ENCODE results near the gene VMAC.

Gene VMAC

GRCh38 chr19:5907241-5907640, 2.6 kb downstream of the VMAC start:
- DNase-seq: no peak

DNA sequence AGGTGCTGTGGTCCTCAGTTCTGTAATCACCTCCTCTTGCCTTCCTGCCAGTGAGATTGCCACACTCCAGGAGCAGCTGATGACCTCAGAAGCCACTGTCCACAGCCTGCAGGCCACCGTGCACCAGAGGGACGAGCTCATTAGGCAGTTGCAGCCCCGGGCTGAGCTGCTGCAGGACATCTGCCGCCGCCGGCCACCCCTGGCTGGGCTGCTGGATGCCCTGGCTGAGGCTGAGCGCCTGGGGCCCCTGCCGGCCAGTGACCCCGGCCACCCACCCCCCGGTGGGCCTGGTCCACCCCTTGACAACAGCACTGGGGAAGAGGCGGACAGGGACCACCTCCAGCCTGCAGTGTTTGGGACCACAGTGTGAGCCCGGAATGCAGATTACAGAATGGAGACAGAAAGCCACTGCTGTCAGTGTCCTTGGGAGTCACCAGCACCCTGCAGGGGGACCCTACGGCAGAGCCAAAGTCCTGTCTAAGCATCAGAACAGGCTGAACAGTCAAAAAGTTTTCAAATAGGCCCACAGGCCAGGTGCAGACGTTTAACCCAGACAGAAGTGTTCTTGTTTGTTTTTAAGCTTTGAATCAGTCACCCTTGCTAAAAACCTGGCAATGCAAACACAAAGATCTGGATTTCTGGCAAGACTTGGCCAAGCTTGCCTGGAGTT, 4.2 kb downstream of the VMAC start:
- no peak for DNase-seq

- DNase-seq: no peak
Measured at GRCh38 chr19:5910638-5910907, 5.9 kb downstream of the VMAC start.

DNA sequence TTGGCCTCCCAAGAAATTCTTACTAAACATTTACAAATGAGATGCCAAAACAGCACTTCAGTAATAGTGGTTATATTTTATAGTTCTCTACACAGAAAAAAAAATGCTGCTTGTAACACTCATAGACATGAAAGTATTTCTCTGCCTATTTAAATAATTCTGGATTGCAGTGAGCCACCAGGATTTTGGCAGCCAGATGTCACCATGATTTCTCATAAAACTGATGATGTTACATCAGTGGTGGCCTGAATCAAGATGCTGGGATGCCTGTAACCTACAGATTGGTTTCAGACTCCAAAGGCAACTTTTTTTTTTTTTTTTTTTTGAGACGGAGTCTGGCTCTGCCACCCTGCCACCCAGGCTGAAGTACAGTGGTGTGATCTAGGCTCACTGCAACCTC, 6.7 kb downstream of the VMAC start:
- no peak for DNase-seq

- DNase-seq: no peak
Measured at GRCh38 chr19:5913739-5914357, 9.2 kb downstream of the VMAC start, which contains the start of gene CAPS. Gene CAPS (plus strand): TSS chr19:5914254. CDS start chr19:5914407, 153 bp downstream.

DNA sequence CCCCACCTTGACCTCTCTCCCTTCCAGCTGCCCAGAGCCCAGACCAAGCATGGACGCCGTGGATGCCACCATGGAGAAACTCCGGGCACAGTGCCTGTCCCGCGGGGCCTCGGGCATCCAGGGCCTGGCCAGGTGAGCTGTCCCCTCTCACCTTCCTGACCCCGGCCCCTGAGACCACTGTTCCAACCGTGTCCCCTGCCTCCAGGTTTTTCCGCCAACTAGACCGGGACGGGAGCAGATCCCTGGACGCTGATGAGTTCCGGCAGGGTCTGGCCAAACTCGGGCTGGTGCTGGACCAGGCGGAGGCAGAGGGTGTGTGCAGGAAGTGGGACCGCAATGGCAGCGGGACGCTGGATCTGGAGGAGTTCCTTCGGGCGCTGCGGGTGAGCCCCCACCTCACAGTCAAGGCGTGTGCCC, 9.7 kb downstream of the VMAC start:
- DNase-seq: no peak

DNA sequence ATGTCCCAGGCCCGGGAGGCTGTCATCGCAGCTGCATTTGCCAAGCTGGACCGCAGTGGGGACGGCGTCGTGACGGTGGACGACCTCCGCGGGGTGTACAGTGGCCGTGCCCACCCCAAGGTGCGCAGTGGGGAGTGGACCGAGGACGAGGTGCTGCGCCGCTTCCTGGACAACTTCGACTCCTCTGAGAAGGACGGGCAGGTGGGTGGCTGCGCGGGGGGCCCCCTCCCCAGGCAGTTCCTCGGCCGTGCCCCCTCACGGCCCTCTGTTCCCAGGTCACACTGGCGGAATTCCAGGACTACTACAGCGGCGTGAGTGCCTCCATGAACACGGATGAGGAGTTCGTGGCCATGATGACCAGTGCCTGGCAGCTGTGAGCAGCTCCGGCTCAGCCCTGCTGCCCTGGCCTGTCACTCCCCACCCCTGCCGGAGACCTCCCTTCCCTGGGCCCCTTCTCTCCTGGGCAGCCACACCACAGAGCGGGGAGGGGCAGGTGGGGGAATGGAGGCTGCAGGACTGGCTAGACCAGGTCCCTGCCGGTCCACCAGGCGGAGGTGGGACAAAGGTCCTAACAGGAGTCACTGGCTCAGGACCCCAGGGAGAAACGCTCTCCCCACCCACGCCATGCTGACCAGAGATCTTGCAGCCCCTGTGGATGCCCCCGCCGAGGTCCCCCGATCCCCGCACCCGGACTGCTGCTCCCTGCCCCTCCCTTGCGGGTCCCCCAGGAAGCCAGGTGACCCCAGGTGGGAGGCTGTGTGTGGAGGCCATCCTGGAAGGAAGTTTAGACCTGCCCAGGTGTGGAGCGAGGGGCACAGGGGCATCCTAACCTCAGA, 10.5 kb downstream of the VMAC start:
- no peak for DNase-seq

DNA sequence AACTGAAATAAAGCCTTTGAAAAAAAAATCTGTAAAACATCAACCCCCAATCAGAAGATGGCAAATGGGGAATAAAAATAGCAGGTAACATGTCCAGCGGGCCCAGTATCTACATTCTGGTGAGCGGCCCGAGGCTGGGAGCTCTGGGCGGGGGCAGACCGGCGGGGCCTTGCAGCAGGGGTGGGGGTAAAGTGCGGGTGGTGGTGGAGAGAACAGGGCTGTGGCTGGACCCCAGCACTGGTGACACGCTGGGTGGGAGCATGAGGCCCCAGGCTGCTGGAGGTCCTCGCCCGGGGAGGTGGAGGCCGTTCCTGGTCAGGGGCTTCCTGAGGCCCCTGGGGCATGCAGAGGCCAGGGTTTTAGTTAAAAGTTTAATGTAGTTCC, 11.1 kb downstream of the VMAC start:
- DNase-seq: no peak

DNA sequence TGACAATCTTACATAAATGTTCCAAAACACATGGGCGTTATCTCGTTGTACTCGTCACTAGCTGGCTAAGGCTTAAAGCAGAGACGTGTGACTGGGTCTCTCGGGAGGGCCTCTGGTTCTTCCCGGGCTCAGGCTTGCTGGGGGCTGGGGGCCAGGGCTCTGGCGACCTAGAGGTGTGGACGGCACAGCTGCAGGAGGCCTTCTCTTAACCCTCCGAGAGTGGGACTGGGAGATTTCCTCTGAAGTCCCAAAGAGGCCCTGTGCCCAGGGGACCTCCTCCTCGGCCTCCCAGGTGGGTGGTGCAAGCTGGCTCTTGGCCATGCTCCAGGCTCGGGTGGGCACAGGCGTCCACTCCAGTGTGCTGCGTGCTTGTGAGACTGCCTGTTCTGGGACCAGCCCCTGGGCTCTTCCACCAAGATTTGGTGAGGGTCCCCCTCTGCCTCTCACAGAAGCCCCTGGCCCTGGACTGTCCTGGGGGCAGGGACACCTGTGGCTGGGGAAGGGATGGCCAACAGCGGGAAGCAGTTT, 11.6 kb downstream of the VMAC start:
- DNase-seq: no peak

GRCh38 chr19:5917431-5918107, 12.9 kb downstream of the VMAC start:
- no peak for DNase-seq

GRCh38 chr19:5918463-5919079, 13.9 kb downstream of the VMAC start:
- no peak for DNase-seq

GRCh38 chr19:5921516-5922160, 17.0 kb downstream of the VMAC start:
- DNase-seq: no peak

- no peak for DNase-seq
Measured at GRCh38 chr19:5922161-5922545, 17.5 kb downstream of the VMAC start.

GRCh38 chr19:5923356-5923755, 18.7 kb downstream of the VMAC start:
- no peak for DNase-seq

- DNase-seq: no peak
Measured at GRCh38 chr19:5925830-5926427, 21.3 kb downstream of the VMAC start.

- DNase-seq: no peak
Measured at GRCh38 chr19:5926641-5927440, 22.2 kb downstream of the VMAC start.

DNA sequence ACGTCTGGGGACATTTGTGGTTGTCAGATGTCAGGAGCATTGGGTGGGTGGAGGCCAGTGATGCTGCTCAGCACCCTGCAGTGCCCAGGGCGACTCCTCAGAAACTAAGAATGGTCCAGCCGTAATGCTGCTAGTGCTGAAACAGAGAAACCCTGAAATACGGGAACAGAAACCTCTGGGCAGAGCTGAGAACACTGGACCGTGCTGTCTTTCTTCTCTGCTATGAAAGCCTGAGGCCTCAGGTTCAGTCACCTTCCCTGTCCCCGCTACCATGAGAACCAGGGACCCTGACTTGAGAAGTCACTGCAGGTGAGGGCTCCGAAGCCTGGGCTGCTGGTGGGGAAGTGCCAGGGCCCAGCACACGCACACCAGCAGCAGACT, 22.8 kb downstream of the VMAC start:
- DNase-seq: no peak

DNA sequence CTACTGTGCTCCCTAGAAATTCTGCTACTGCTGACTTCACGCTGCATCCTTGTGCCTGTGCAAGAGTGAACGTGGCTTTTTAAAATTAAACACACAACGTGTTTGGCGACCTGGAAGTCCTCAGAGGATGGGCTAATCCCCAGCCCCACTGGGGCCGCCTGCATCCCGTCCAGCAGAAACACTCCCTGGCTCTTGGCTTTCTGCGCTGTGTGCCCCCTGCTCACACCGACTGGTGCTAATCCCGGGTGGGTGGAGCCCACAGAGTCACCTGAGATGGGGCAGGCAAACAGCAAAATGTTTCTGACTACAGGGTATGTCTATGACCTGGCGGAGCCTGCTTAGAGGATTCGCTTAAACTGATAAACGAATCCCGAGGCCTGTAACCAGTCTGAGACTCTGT, 24.5 kb downstream of the VMAC start:
- no peak for DNase-seq

DNA sequence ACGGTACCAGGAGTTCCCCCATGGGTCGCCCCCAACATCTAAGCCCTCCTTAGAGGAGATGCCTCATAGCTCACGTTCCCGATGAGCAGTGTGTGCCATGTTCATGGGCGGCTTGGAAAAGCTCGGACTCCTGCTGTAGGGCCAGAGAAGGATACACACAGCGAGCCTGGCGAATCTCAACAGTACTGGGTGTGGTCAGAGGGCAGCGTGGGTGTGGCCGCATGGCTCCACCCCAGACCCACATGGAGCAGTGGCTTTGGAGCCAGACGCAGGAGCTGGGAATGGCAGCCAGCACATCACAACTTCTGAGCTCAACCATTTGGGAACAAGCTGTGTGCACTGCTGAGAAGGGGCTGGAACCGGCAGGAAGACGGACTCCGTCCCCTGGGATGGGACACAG, 25.0 kb downstream of the VMAC start:
- no peak for DNase-seq

DNA sequence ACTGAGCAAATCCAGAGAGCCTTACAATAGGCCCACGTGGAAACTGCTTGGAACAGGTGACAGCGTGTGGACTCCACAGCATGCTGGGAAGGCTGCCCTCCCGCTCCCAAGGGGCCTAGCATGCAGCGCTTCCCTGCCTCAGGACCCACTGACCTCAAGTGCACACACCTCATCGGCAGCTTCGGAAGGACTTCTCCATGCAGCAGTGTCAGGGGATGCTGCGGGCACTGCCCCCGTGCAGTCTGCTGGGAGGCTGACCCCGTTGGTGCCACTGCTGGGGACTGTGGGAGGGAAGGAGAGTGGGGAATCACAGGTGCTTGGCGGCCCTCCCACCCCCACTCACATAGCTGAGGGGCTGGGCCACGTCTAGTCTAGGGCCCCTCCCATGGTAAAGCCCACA, 26.6 kb downstream of the VMAC start:
- no peak for DNase-seq

GRCh38 chr19:5932146-5932545, 27.5 kb downstream of the VMAC start:
- DNase-seq: no peak

All from CD4-positive, alpha-beta T cell treated with Interleukin-1 beta for 1 hour (primary cell).